ENCODE results near the gene PTGES2. TPM values are rescaled to one million over a fixed set of nuclear protein-coding genes. Genes with fewer than 3 reads are reported as not detected.
A peak's percentile ranks its signal among the peaks of the same experiment; 100 is the strongest.

PTGES2 gene
- total and polyA plus RNA-seq, 2 of the 13 experiments (the other 11 are each of a cell fraction or from before 2014, with no cell fraction given), result 63.7 to 79.8 TPM

GRCh38 chr9:128175726-128176125, 48.2 kb upstream of the PTGES2 start:
- Histone ChIP-seq H4K20me1 (ENCODE audit: insufficient read depth, low read length) (no peaks in the 10 kb centered on the region), H3K9me3 (ENCODE audit: low read length) (no peaks in the 10 kb centered on the region), H3K4me3 (replicated peaks in 1 of 3; ENCODE audit: insufficient read depth in 1 of 3, low read depth in 2 of 3, low read length in 3 of 3) (no peak overlapping the region), H3K4me1 (ENCODE audit: insufficient read depth, low read length) (no peaks in the 10 kb centered on the region), H2AFZ (ENCODE audit: low read length) (no peak overlapping the region), H3K4me2 (ENCODE audit: low read depth, low read length) (no peak overlapping the region), H3K79me2 (ENCODE audit: insufficient read depth, low read length) (no peaks in the 10 kb centered on the region), H3K27me3 (ENCODE audit: control insufficient read depth in 1 of 2, insufficient read depth in 2 of 2, low read length in 2 of 2) (no peaks in the 10 kb centered on the region), H3K27ac (ENCODE audit: extremely low read length, insufficient read depth, low read length) (no peak overlapping the region), H3K36me3 (replicated peaks in 1 of 2; ENCODE audit: control insufficient read depth in 1 of 2, insufficient read depth in 2 of 2, low read length in 2 of 2) (peaks cover 27 to 56% of the 10 kb centered on the region in 2 experiments; a peak in 4 of 5 replicates), H3K9ac (ENCODE audit: insufficient read depth, low read depth, low read length) (no peak overlapping the region)
- ATAC-seq, result no peak
- in situ Hi-C loops (cut with HindIII; ENCODE audit: extremely low pct_ligation_motif_present, low pct_unique_long_range_greater_than_20kb), result no loop called here
- POLR2A ChIA-PET, result no interaction called here
- no peak for DNase-seq (ENCODE audit: low spot score)
- WGBS (ENCODE audit: low lambda C conversion rate), result 100% methylated on average over 1 of the region's 2 CpGs
- no TSS peak for BruUV-seq (replicated peaks)
- CTCF ChIA-PET (ENCODE audit: low intra/inter-chr PET ratio, low total read pairs), result no interaction called here
- intact Hi-C loops (cut with micrococcal nuclease; ENCODE audit: unreplicated experiment), result no loop called here
- no peak for FAIRE-seq
- TF ChIP-seq TSC22D2 (CRISPR knock-in tag; IDR thresholded peaks at IDR 0.05; ENCODE audit: borderline replicate concordance) (no peak), PRMT3 (CRISPR knock-in tag; IDR thresholded peaks at IDR 0.05; ENCODE audit: borderline replicate concordance, low read depth) (no peak), DMAP1 (CRISPR knock-in tag; IDR thresholded peaks at IDR 0.05) (no peak), HOXA9 (CRISPR knock-in tag; IDR thresholded peaks at IDR 0.05; ENCODE audit: borderline replicate concordance) (no peak)

DNA sequence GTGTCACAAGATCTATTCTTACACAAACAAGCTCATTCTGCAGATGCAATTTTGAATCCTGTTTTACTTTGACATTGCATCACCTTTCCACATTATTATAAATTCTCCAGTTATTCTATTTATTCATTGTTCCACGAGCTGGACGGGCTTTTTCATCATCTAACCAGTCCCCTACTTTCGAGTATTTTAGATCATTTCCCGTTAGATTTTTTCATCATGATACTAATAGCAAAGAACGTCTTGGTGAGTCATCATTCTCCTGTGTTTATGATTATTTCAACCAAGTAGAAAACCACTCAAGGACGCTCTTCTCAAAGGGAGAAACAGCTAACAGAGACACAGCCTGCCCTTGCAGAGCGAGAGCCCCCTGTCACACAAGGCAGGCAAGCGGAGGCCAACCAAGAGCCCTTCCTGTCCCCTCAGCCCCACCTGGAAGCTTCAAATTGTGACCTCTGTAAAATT, 47.6 kb upstream of the PTGES2 start:
- TSS peak; percentile 37 for BruUV-seq (replicated peaks)
- in situ Hi-C loops (cut with HindIII; ENCODE audit: extremely low pct_ligation_motif_present, low pct_unique_long_range_greater_than_20kb), result no loop called here
- Histone ChIP-seq H3K9me3 (ENCODE audit: low read length) (no peaks in the 10 kb centered on the region), H3K4me1 (ENCODE audit: insufficient read depth, low read length) (no peaks in the 10 kb centered on the region), H4K20me1 (ENCODE audit: insufficient read depth, low read length) (no peaks in the 10 kb centered on the region), H3K27me3 (ENCODE audit: control insufficient read depth in 1 of 2, insufficient read depth in 2 of 2, low read length in 2 of 2) (no peaks in the 10 kb centered on the region), H3K27ac (ENCODE audit: extremely low read length, insufficient read depth, low read length) (no peak overlapping the region), H3K79me2 (ENCODE audit: insufficient read depth, low read length) (no peaks in the 10 kb centered on the region), H2AFZ (ENCODE audit: low read length) (no peak overlapping the region), H3K36me3 (replicated peaks in 1 of 2; ENCODE audit: control insufficient read depth in 1 of 2, insufficient read depth in 2 of 2, low read length in 2 of 2) (peaks cover 27 to 53% of the 10 kb centered on the region in 2 experiments; a peak in 4 of 5 replicates), H3K4me3 (replicated peaks in 1 of 3; ENCODE audit: insufficient read depth in 1 of 3, low read depth in 2 of 3, low read length in 3 of 3) (no peak overlapping the region), H3K9ac (ENCODE audit: insufficient read depth, low read depth, low read length) (no peak overlapping the region), H3K4me2 (ENCODE audit: low read depth, low read length) (no peak overlapping the region)
- CTCF ChIA-PET (ENCODE audit: low intra/inter-chr PET ratio, low total read pairs), result no interaction called here
- FAIRE-seq (no peak), ATAC-seq (no peak), DNase-seq (ENCODE audit: low spot score) (no peak)
- intact Hi-C loops (cut with micrococcal nuclease; ENCODE audit: unreplicated experiment), result no loop called here
- WGBS (ENCODE audit: low lambda C conversion rate), result 97% methylated on average over 7 of the region's 8 CpGs
- POLR2A ChIA-PET, result interaction anchor here (1.6 kb wide), 1 partner anchor 15 kb away, joined by 3 read pairs; no protein-coding TSS in a partner anchor
- TF ChIP-seq RFX1 (IDR thresholded peaks at IDR 0.05), result no peak
- TF ChIP-seq ZNF792 (CRISPR knock-in tag; IDR thresholded peaks at IDR 0.05), result no peak
- no peak for TF ChIP-seq ZNF740 (CRISPR knock-in tag; IDR thresholded peaks at IDR 0.05)
- TF ChIP-seq TRIM24 (CRISPR knock-in tag; IDR thresholded peaks at IDR 0.05), result no peak
- TF ChIP-seq ZNF350 (CRISPR knock-in tag; IDR thresholded peaks at IDR 0.05; ENCODE audit: borderline replicate concordance, low read depth), result no peak
- TF ChIP-seq MIXL1 (CRISPR knock-in tag; IDR thresholded peaks at IDR 0.05), result no peak
- no peak for TF ChIP-seq MZF1 (CRISPR knock-in tag; IDR thresholded peaks at IDR 0.05; ENCODE audit: borderline replicate concordance)
- TF ChIP-seq, protein P1, sequence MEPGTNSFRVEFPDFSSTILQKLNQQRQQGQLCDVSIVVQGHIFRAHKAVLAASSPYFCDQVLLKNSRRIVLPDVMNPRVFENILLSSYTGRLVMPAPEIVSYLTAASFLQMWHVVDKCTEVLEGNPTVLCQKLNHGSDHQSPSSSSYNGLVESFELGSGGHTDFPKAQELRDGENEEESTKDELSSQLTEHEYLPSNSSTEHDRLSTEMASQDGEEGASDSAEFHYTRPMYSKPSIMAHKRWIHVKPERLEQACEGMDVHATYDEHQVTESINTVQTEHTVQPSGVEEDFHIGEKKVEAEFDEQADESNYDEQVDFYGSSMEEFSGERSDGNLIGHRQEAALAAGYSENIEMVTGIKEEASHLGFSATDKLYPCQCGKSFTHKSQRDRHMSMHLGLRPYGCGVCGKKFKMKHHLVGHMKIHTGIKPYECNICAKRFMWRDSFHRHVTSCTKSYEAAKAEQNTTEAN (CRISPR knock-in tag; conservative IDR thresholded peaks at IDR 0.05), result no peak
- no peak for TF ChIP-seq MAFF (IDR thresholded peaks at IDR 0.05; ENCODE audit: low read depth, low read length)
- TF ChIP-seq BHLHE40 (IDR thresholded peaks at IDR 0.05; ENCODE audit: low read length), result no peak
- no peak for TF ChIP-seq ZNF772 (CRISPR knock-in tag; IDR thresholded peaks at IDR 0.05)
- no peak for TF ChIP-seq ZNF788 (CRISPR knock-in tag; IDR thresholded peaks at IDR 0.05; ENCODE audit: borderline replicate concordance)
- TF ChIP-seq RELA (CRISPR knock-in tag; IDR thresholded peaks at IDR 0.05), result no peak
